Activated effector memory CD4-positive, alpha-beta T cell treated with anti-CD3 and anti-CD28 coated beads, Interleukin-2, amount 50 U/mL, for 16 hours (primary cell): ENCODE results near the gene DYNLL2.
"Not testable (repeated sequence)": the region's sequence is repeated elsewhere in the genome, so short reads cannot be mapped to it uniquely, and the experiment has no call there.

ENCODE experiments used
- DNase-seq: peaks from one replicate; pipeline ENCODE4 v3.0.0-alpha.2; 2020

Gene DYNLL2

DNA sequence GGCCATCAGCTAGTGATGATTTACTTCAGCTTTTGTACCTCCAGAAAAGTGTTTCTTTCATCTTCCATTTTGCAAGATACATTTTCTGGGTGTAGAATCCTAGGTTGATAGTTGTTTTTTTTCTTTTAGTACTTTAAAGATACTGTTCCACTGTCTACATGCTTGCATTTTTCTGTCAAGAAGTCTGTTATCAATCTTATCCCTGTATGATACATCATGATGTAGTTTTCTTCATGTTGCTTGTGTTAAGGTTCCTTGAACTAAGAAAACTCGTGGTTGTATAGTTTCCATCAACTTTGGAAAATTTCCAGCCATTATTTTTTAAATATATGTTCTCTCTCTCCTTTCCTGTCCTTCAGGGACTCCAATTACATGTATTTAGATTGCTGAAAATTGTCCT, 24.1 kb downstream of the DYNLL2 start:
- no peak for DNase-seq

DNA sequence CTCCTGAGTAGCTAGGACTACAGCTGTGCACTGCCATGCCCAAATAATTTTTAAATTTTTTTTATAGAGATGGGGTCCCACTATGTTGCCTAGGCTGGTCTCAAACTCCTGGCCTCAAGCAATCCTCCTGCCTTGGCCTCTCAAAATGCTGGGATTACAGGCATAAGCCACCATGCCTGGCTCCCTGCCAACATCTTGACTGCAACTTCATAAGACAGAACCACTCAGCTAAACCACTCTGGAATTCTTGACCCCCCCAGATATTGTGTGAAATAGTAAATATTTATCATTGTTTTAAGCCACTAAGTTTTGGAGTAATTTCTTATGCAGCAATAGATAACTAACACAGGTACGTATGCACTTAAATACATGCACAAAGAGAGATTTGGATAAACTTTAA, 26.0 kb downstream of the DYNLL2 start:
- no peak for DNase-seq

DNA sequence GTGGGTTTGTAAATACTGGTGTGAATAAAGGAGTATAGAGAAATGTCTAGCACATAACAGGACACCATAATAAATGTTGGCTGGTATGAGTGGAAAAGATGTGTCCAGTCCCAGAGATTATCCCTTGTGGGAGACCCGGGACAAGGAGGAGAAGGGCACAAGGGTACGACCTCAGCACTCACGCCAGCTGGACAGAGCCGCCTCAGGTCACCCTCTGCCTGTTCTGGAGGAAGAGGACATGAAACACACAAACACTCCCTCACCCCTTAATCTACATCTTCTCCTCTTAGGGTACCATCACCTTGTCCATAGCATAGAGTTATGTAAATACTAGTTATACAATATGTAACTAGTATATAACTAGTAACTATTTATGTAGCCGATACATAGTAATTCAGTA, 26.8 kb downstream of the DYNLL2 start:
- DNase-seq: no peak

DNA sequence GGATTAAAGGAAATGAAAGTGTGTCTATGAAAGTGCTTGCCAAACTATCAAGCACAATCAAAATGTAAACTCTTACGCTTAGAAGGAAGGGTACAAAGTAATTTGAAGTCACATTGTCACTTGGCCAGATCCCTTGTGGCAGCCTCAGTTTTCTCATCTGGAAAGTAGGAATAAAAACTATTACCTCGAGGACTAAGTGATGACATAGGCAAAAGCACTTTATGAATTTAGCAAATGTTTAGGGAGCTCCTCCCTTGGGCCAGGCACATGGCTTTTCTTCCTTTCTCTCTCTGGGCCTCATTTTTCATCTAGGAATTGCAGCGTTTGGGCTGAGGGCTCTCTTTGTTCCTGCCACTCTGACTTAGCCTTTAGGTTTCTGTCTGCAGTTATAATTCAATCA, 28.5 kb downstream of the DYNLL2 start:
- DNase-seq: no peak

DNA sequence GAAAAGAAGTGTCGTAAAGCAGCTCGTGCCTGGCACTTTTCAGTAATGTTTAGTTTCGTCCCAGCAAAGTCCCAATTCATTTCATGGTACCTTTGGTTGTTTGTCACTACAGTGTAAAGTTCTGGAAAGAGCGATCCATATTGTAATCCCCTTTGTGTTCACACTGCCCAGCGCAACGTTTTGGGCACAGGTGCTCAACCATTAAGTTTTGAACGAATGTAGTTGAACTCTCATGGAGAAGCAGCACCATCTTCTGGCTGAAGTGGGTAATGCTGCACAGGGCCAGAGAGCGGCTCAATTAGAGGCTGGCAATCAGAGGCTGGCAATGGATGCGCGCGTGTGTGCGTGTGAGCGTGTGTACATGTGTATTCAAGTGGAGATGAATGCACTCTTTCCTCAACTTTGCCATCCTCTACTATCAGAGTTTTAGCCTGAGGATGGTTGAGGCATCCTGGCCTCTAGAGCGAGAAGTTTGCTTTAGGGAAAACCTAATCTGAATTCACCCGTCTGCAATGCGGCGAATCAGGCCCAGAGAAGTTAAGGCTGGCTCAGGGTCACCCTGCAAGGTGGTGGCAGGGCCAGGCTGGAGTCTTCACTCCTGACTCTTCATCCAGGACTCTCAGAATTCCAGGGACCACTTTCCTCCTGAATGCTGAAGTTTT, 29.9 kb downstream of the DYNLL2 start:
- peak; percentile 93 for DNase-seq

DNA sequence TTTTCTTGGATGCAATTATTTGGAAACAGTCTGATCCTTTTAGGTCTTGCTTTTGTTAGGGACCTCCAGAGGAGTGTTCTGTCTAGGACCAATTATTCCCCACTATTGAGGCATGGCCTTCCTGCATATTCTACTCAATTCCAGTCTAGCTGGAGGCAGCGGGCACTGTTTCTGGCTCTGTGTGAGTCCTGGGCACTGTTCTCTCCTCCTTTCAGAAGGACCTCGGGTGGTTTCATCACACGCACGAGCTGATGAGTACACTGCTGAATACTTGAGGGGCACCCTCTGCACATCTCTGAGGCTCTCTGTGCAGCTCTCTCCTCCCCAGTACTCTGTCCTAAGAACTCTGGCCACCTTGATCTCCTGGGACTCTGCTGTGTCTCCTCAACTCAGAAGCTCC, 30.7 kb downstream of the DYNLL2 start:
- no peak for DNase-seq

DNA sequence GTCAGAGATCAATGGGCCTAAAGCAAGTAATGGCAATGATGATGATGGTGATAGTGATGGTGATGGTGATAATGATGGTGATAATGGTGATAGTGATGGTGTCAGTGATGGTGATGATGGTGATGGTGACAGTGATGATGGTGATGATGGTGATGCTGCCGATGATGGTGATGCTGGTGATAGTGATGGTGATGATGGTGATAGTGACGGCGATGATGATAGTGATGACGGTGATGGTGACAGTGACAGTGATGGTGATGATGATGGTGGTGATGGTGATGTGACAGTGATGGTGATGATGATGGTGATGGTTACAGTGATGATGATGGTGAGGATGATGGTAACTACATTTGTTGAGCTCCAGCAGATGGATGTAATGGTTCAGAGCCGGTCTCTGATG, 34.2 kb downstream of the DYNLL2 start:
- DNase-seq: no peak

DNA sequence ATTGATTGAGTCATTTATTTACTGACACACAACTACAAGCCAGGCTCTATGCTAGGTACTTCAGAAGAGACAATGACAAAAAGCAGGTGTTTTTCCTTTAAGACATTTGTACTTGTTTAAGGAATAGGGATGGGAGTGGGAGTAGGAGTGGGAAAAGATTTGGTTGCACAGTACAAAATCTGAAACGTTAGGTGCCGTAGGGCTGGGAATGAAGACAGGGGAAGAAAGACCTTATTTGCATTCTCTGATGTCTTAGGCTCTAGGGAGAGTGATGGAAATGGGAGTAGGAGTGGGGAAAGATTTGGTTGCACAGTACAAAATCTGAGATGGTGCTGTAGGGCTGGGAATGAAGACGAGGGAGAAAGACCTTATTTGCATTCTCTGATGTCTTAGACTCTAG, 36.3 kb downstream of the DYNLL2 start:
- no peak for DNase-seq

DNA sequence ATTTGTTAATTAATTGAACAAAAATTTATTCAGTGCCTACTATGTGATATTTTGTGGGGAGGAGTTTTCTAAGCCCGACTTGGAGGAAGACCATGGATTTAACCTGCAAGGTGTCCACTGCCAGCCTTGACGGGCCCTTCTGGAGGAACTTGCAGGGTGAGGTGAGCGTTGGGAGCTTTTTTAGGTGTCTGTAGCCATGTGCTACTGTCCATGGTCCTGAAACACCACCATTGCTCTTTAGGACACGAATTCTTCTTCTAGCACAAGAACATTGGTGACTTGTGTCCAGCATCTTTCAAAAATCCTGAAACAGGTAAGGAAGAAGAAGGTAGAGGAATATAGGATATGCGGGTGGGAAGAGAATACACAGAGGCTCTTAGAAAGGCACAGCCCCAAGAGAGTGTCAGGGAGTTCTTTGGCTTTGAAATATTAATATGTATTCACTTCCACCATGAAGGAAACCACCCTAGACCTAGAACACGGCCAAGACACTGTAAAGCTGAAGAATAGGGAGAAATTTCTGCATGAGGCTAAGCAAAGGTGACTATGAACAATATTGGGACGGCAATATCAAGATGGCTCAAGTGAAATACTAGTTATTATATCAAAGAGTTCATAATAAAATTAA, 37.1 kb downstream of the DYNLL2 start:
- DNase-seq: no peak

DNA sequence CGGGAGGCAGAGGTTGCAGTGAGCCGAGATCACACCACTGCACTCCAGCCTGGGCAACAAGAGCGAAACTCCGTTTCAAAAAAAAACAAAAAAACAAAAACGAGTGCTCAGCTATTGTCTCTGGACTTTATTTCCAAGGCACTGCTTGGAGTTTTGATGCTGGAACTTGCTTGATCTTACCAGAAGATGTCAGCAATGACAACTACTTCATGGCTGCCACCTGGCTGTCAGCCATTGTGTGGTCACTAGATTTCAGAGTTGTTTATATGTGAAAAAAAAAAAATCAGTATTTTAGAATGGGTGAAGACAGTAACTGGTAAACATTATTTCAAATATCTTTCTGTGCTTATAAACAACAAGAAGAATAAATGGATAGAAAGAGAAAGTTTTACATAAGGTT, 38.7 kb downstream of the DYNLL2 start:
- DNase-seq: peak; percentile 66

DNA sequence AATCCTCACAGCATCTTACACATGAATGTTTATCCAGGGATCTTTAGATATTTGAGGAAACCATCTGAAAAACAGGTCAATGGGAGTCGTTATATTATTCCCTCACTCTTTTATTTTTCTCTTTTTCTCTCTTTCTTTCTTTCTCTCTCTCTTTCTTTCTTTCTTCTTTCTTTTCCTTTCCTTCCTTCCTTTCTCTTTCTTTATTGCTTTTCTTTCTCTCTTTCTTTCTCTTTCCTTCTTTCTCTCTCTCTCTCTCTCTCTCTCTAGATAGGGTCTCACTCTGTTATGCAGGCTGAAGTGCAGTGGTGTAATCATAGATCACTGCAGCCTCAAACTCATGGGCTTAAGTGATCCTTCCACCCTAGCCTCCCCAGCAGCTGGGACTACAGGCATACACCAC, 44.6 kb downstream of the DYNLL2 start:
- no peak for DNase-seq

DNA sequence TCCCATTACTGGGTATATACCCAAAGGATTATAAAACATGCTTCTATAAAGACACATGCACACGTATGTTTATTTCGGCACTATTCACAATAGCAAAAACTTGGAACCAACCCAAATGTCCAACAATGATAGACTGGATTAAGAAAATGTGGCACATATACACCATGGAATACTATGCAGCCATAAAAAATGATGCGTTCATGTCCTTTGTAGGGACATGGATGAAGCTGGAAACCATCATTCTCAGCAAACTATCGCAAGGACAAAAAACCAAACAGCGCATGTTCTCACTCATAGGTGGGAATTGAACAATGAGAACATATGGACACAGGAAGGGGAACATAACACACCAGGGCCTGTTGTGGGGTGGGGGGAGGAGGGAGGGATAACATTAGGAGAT, 49.5 kb downstream of the DYNLL2 start:
- DNase-seq: not testable (repeated sequence)

DNA sequence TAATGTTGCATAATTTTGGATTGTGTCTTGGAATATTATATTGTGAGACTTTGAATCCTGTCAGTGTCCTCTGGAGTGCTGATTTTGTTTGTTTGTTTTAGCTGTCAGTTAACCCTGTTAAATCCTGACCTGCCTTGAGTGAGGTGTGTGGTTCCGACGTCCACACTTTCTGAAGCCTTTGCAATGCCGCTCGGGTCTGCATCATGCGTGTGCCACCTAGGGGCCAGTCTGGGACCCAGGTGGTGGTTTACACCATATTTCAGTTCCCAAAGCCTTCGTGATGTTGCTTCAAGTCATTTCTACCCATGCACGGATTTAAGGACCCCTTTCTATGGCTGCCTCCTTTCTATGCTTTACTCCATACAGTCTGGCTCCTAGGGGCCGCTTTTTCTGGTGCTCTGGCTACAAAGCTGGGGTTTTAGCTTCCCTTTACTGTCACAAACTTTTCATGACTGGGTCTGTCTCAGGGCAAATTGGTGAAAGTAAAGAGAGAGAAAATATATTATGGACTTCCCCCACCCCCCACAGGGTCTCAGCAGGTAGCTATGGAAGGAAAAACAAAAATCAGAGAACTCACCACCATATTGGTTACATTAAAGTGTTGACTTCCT, 53.6 kb downstream of the DYNLL2 start:
- no peak for DNase-seq

DNA sequence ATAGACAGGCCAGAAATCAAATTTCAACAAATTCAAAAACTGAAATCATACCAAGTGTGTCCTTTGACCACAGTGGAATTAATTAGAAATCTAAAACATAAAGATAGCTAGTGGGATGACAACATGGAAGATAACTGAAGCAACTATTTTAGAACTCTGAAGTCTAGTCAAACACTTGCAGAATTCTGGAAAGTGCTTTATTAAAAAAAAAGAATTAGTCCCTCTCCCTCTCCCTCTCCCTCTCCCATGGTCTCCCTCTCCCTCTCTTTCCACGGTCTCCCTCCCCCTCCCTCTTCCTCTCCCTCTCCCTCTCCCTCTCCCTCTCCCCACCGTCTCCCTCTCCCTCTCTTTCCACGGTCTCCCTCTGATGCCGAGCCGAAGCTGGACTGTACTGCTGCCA, 58.3 kb downstream of the DYNLL2 start:
- DNase-seq: no peak

DNA sequence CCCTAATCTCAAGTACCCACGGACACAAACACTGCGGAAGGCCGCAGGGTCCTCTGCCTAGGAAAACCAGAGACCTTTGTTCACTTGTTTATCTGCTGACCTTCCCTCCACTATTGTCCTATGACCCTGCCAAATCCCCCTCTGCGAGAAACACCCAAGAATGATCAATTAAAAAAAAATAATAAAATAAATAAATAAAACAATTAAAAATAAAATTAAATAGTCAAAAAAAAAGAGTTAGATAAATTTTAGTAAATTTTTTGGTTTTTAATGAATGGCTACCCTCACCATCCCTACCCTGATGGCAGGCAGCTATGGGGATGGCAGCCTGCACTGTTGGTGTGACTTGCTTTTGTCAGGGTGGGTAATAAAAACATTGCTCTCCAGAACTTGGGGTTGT, 60.1 kb downstream of the DYNLL2 start:
- not testable (repeated sequence) for DNase-seq

DNA sequence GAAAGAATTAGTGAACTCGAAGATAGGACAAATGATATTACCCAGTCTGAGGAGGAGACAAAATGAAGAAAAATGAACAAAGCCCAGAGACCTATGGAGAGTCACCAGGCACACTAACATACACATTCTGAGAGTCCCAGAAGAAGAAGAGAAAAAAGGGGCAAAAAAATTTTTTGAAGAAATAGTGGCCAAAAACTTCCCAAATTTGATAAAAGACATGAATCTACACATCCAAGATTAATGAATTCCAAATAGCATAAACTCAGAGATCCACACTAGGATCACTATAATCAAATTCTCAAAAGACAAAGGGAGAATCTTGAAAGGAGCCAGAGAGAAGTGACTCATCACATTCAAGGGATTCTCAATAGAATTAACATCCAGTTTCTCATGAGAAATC, 61.6 kb downstream of the DYNLL2 start:
- no peak for DNase-seq
